Liver (tissue), 3 donors: Measurements from ENCODE around the gene CCS.
A peak's percentile ranks its signal among the peaks of the same experiment; 100 is the strongest.

Source experiments
- HNF4A ChIP-seq, 2 donors: conservative IDR thresholded peaks; 2 replicates each; pipeline ENCODE4 v1.6.1; 2016; ENCODE audit warnings: antibody characterized with exemption in 2 of 2, mild to moderate bottlenecking in 2 of 2
- MAX ChIP-seq: IDR thresholded peaks from 2 replicates; pipeline ENCODE4 v1.6.1; 2016; ENCODE audit warnings: antibody characterized with exemption
- RAD21 ChIP-seq, 2 donors: IDR thresholded peaks; 2 replicates each; pipeline ENCODE4 v1.6.1; 2016; ENCODE audit warnings: antibody characterized with exemption in 2 of 2, mild to moderate bottlenecking in 2 of 2
- YY1 ChIP-seq: IDR thresholded peaks from 2 replicates; pipeline ENCODE4 v1.6.1; 2016; ENCODE audit warnings: antibody characterized with exemption, mild to moderate bottlenecking
- ZBTB33 ChIP-seq: IDR thresholded peaks from 2 replicates; pipeline ENCODE4 v1.6.1; 2016; ENCODE audit warnings: antibody characterized with exemption
- TF ChIP-seq, protein P1 (sequence below): fragments of 150-350 bp; IDR thresholded peaks from 2 replicates; pipeline ENCODE4 v1.5.1; 2017; ENCODE audit warnings: improper control_type of control experiment, low read depth, low read length; ENCODE audit not compliant: missing input control
- TF ChIP-seq, protein P2 (sequence below): IDR thresholded peaks from 2 replicates; pipeline ENCODE4 v1.6.1; 2016; ENCODE audit warnings: antibody characterized with exemption, mild to moderate bottlenecking
- donor health status: healthy.
- donor health status: healthy.

- TF ChIP-seq, protein P1, sequence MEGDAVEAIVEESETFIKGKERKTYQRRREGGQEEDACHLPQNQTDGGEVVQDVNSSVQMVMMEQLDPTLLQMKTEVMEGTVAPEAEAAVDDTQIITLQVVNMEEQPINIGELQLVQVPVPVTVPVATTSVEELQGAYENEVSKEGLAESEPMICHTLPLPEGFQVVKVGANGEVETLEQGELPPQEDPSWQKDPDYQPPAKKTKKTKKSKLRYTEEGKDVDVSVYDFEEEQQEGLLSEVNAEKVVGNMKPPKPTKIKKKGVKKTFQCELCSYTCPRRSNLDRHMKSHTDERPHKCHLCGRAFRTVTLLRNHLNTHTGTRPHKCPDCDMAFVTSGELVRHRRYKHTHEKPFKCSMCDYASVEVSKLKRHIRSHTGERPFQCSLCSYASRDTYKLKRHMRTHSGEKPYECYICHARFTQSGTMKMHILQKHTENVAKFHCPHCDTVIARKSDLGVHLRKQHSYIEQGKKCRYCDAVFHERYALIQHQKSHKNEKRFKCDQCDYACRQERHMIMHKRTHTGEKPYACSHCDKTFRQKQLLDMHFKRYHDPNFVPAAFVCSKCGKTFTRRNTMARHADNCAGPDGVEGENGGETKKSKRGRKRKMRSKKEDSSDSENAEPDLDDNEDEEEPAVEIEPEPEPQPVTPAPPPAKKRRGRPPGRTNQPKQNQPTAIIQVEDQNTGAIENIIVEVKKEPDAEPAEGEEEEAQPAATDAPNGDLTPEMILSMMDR: no peak
- peak in 1 of 2 donors; percentile 7 for TF ChIP-seq HNF4A (conservative IDR thresholded peaks at IDR 0.05)
- TF ChIP-seq RAD21 (IDR thresholded peaks at IDR 0.05): peak in 1 of 2 donors; percentile 26
- no peak for TF ChIP-seq ZBTB33
- TF ChIP-seq YY1: peak; percentile 50
- TF ChIP-seq, protein P2, sequence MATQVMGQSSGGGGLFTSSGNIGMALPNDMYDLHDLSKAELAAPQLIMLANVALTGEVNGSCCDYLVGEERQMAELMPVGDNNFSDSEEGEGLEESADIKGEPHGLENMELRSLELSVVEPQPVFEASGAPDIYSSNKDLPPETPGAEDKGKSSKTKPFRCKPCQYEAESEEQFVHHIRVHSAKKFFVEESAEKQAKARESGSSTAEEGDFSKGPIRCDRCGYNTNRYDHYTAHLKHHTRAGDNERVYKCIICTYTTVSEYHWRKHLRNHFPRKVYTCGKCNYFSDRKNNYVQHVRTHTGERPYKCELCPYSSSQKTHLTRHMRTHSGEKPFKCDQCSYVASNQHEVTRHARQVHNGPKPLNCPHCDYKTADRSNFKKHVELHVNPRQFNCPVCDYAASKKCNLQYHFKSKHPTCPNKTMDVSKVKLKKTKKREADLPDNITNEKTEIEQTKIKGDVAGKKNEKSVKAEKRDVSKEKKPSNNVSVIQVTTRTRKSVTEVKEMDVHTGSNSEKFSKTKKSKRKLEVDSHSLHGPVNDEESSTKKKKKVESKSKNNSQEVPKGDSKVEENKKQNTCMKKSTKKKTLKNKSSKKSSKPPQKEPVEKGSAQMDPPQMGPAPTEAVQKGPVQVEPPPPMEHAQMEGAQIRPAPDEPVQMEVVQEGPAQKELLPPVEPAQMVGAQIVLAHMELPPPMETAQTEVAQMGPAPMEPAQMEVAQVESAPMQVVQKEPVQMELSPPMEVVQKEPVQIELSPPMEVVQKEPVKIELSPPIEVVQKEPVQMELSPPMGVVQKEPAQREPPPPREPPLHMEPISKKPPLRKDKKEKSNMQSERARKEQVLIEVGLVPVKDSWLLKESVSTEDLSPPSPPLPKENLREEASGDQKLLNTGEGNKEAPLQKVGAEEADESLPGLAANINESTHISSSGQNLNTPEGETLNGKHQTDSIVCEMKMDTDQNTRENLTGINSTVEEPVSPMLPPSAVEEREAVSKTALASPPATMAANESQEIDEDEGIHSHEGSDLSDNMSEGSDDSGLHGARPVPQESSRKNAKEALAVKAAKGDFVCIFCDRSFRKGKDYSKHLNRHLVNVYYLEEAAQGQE: peak; percentile 50
- TF ChIP-seq MAX: peak; percentile 64
These were observed 47.2 kb upstream of the CCS start, which contains the start of gene ZDHHC24 for GRCh38 chr11:66545701-66546367.
